Osteoblast (primary cell): ENCODE results near the gene DPF1. TPM values are rescaled to one million over a fixed set of nuclear protein-coding genes. Genes with fewer than 3 reads are reported as not detected.
A peak's percentile ranks its signal among the peaks of the same experiment; 100 is the strongest.
"Not testable (repeated sequence)": the region's sequence is repeated elsewhere in the genome, so short reads cannot be mapped to it uniquely, and the experiment has no call there.

Source experiments
- DNase-seq: peaks from one replicate; pipeline ENCODE4 v3.0.0; 2011; ENCODE audit warnings: low spot score, mixed read lengths; ENCODE audit not compliant: insufficient read length; ENCODE audit errors: missing footprints
- H2AFZ ChIP-seq: 2 replicates; pipeline ENCODE4 v1.6.0; 2011; ENCODE audit warnings: mild to moderate bottlenecking, low read length
- H3K27ac ChIP-seq: 2 replicates; pipeline ENCODE4 v1.5.1; 2011; ENCODE audit warnings: mild to moderate bottlenecking, low read depth, low read length, moderate library complexity
- H3K27me3 ChIP-seq: 2 replicates; pipeline ENCODE4 v1.6.0; 2012; ENCODE audit warnings: mild to moderate bottlenecking, control low read depth, inconsistent platforms, low read length, moderate library complexity; ENCODE audit not compliant: insufficient read depth
- H3K36me3 ChIP-seq: 2 replicates; pipeline ENCODE4 v1.5.1; 2011; ENCODE audit warnings: mild to moderate bottlenecking, low read length, control low read depth, moderate library complexity; ENCODE audit not compliant: insufficient read depth
- H3K4me1 ChIP-seq: 2 replicates; pipeline ENCODE4 v1.5.1; 2011; ENCODE audit warnings: mild to moderate bottlenecking, low read length, control low read depth, moderate library complexity; ENCODE audit not compliant: insufficient read depth
- H3K4me2 ChIP-seq: 2 replicates; pipeline ENCODE4 v1.6.0; 2011; ENCODE audit warnings: mild to moderate bottlenecking, low read length; ENCODE audit not compliant: insufficient read depth
- H3K4me3 ChIP-seq: fragments of 200-600 bp; sonication (generic); 3 replicates; pipeline ENCODE4 v1.5.1; 2012; ENCODE audit warnings: mild to moderate bottlenecking, low read length, inconsistent platforms; ENCODE audit not compliant: insufficient read depth
- H3K79me2 ChIP-seq: 2 replicates; pipeline ENCODE4 v1.6.0; 2012; ENCODE audit warnings: mild to moderate bottlenecking, low read length, control low read depth, inconsistent platforms; ENCODE audit not compliant: insufficient read depth
- H3K9me3 ChIP-seq: 2 replicates; pipeline ENCODE4 v1.5.1; 2011; ENCODE audit warnings: low read depth, low read length, control low read depth
- H4K20me1 ChIP-seq: 2 replicates; pipeline ENCODE4 v1.6.0; 2012; ENCODE audit warnings: mild to moderate bottlenecking, low read length, control low read depth; ENCODE audit not compliant: insufficient read depth
- CTCF ChIP-seq: IDR thresholded peaks from 2 replicates; pipeline ENCODE4 v1.5.1; 2011; ENCODE audit warnings: mild to moderate bottlenecking, low read depth, low read length, moderate library complexity; ENCODE audit errors: extremely low read depth
- total RNA-seq: library from RNA; depleted of rRNA; stranded (reverse); fragments of >200 nt; gene quantifications from 2 replicates; pipeline ENCODE4 v1.2.3, GENCODE V29; 2012

Gene DPF1
- total RNA-seq, 1 donor = 0.72 TPM

GRCh38 chr19:38227287-38228004 is 3.4 kb upstream of the DPF1 start:
- Histone ChIP-seq H3K9me3 (no peaks in the 10 kb centered on the region), H3K79me2 (no peaks in the 10 kb centered on the region), H3K4me3 (no peak overlapping the region), H3K4me2 (no peak overlapping the region), H3K27me3 (peaks cover 6% of the 10 kb centered on the region), H3K4me1 (peaks cover 12% of the 10 kb centered on the region), H4K20me1 (no peaks in the 10 kb centered on the region), H3K27ac (no peak overlapping the region), H3K36me3 (no peaks in the 10 kb centered on the region), H2AFZ (no peak overlapping the region)
- peak; percentile 88 for DNase-seq
- no peak for TF ChIP-seq CTCF

DNA sequence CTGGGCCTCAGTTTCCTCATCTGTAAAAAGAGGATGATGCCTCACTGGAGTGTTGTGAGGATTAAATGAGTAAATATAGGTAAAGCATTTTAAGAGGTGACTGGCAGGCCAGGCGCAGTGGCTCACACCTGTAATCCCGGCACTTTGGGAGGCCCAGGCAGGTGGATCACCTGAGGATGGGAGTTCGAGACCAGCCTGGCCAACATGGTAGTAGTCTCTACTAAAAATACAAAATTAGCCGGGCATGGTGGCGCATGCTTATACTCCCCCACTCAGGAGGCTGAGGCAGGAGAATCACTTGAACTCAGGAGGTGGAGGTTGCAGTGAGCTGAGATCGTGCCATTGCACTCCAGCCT is 819 bp upstream of the DPF1 start:
- H3K4me3 ChIP-seq, H3K27me3 ChIP-seq, H2AFZ ChIP-seq, H4K20me1 ChIP-seq, H3K79me2 ChIP-seq, H3K9me3 ChIP-seq, DNase-seq, H3K36me3 ChIP-seq, H3K27ac ChIP-seq: not testable (repeated sequence)
- Histone ChIP-seq H3K4me1 (peaks cover 12% of the 10 kb centered on the region), H3K4me2 (peak overlapping the region; percentile 93)

GRCh38 chr19:38223617-38224013 is 407 bp downstream of the DPF1 start:
- Histone ChIP-seq H3K9me3 (no peaks in the 10 kb centered on the region), H3K79me2 (no peaks in the 10 kb centered on the region), H3K27me3 (peaks cover 3% of the 10 kb centered on the region), H3K4me1 (peaks cover 5% of the 10 kb centered on the region), H3K4me3 (peak overlapping the region; percentile 76), H4K20me1 (no peaks in the 10 kb centered on the region), H3K36me3 (no peaks in the 10 kb centered on the region), H3K27ac (no peak overlapping the region), H3K4me2 (peak overlapping the region; percentile 93), H2AFZ (peak overlapping the region; percentile 61)
- TF ChIP-seq CTCF = no peak
- DNase-seq = peak; percentile 89

- TF ChIP-seq CTCF = no peak
- DNase-seq = peak; percentile 61
- Histone ChIP-seq H2AFZ (no peak overlapping the region), H3K4me1 (peaks cover 4% of the 10 kb centered on the region), H3K36me3 (no peaks in the 10 kb centered on the region), H3K4me3 (no peak overlapping the region), H3K79me2 (no peaks in the 10 kb centered on the region), H3K4me2 (peak overlapping the region; percentile 93), H4K20me1 (no peaks in the 10 kb centered on the region), H3K27me3 (peaks cover 3% of the 10 kb centered on the region), H3K9me3 (no peaks in the 10 kb centered on the region), H3K27ac (no peak overlapping the region)
Observed at GRCh38 chr19:38223119-38223523, 901 bp downstream of the DPF1 start.
